ENCODE results near the gene DAZAP1. TPM values are rescaled to one million over a fixed set of nuclear protein-coding genes. Genes with fewer than 3 reads are reported as not detected.

Gene DAZAP1
- polyA plus RNA-seq, 1 donor (not counting 4 experiments of a cell fraction or from before 2014, with no cell fraction given): 99.2 TPM

GRCh38 chr19:1466018-1466460, 58.7 kb downstream of the DAZAP1 start:
- H3K9me1 ChIP-seq (ENCODE audit: control insufficient read depth, extremely low read depth, insufficient read depth, low read length): no peaks in the 10 kb centered on the region
- peaks cover 4% of the 10 kb centered on the region for H4K20me1 ChIP-seq (ENCODE audit: control insufficient read depth, extremely low read depth, insufficient read depth, low read length)
- H3K4me1 ChIP-seq (ENCODE audit: control insufficient read depth, extremely low read depth, insufficient read depth, low read length): peaks cover 14% of the 10 kb centered on the region
- FAIRE-seq: no peak
- H3K9ac ChIP-seq (ENCODE audit: control insufficient read depth, extremely low read depth, insufficient read depth, low read length): no peak overlapping the region
- no peaks in the 10 kb centered on the region for H3K79me2 ChIP-seq (ENCODE audit: control insufficient read depth, insufficient read depth, low read length)
- no peak overlapping the region for H3K4me3 ChIP-seq (ENCODE audit: control insufficient read depth in 2 of 3, extremely low read depth in 1 of 3, insufficient read depth in 2 of 3, low read depth in 1 of 3, low read length in 3 of 3)
- peak overlapping the region; percentile 41 for H3K4me2 ChIP-seq (ENCODE audit: control insufficient read depth, extremely low read depth, insufficient read depth, low read depth, low read length)
- no peaks in the 10 kb centered on the region for H3K36me3 ChIP-seq (ENCODE audit: control insufficient read depth in 2 of 2, extremely low read depth in 1 of 2, insufficient read depth in 2 of 2, low read length in 2 of 2)
- TF ChIP-seq EZH2 (IDR thresholded peaks at IDR 0.05; ENCODE audit: low read length): no peak
- TF ChIP-seq, protein P1, sequence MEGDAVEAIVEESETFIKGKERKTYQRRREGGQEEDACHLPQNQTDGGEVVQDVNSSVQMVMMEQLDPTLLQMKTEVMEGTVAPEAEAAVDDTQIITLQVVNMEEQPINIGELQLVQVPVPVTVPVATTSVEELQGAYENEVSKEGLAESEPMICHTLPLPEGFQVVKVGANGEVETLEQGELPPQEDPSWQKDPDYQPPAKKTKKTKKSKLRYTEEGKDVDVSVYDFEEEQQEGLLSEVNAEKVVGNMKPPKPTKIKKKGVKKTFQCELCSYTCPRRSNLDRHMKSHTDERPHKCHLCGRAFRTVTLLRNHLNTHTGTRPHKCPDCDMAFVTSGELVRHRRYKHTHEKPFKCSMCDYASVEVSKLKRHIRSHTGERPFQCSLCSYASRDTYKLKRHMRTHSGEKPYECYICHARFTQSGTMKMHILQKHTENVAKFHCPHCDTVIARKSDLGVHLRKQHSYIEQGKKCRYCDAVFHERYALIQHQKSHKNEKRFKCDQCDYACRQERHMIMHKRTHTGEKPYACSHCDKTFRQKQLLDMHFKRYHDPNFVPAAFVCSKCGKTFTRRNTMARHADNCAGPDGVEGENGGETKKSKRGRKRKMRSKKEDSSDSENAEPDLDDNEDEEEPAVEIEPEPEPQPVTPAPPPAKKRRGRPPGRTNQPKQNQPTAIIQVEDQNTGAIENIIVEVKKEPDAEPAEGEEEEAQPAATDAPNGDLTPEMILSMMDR (optimal IDR thresholded peaks at IDR 0.05 in 1 of 3, IDR thresholded peaks at IDR 0.05 in 1 of 3, conservative IDR thresholded peaks at IDR 0.05 in 1 of 3; ENCODE audit: extremely low read depth in 1 of 3, insufficient read depth in 2 of 3, low read length in 3 of 3): no peak
- dilution Hi-C loops (cut with MboI; ENCODE audit: extremely low pct_ligation_motif_present, low sequenced_read_pairs): no loop called here
- H3K9me3 ChIP-seq (ENCODE audit: control insufficient read depth, low read depth, low read length): no peaks in the 10 kb centered on the region
- DNase-seq (ENCODE audit: low read depth, low spot score): no peak
- H3K27me3 ChIP-seq (ENCODE audit: control insufficient read depth, extremely low read depth, insufficient read depth, low read length): peaks cover 50% of the 10 kb centered on the region
- H3K27ac ChIP-seq (ENCODE audit: control insufficient read depth, insufficient read depth, low read length): no peak overlapping the region
- H2AFZ ChIP-seq (ENCODE audit: control insufficient read depth, low read length): no peak overlapping the region

DNA sequence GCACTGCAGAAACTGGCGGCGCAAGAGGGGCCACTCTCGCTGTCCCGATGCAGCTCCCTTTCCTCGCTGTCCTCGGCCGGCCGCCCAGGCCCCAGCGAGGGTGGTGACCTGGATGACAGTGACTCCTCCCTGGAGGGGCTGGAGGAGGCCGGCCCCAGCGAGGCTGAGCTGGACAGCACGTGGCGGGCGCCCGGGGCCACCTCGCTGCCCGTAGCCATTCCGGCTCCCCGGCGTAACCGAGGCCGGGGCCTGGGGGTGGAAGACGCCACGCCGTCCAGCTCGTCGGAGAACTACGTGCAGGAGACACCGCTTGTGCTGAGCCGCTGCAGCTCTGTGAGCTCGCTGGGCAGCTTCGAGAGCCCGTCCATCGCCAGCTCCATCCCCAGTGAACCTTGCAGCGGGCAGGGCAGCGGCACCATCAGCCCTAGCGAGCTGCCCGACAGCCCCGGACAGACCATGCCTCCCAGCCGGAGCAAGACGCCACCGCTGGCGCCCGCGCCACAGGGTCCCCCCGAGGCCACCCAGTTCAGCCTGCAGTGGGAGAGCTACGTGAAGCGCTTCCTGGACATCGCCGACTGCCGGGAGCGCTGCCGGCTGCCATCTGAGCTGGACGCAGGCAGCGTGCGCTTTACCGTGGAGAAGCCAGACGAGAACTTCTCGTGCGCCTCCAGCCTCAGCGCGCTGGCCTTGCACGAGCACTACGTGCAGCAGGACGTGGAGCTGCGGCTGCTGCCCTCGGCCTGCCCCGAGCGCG, 59.3 kb downstream of the DAZAP1 start:
- H3K9me1 ChIP-seq (ENCODE audit: control insufficient read depth, extremely low read depth, insufficient read depth, low read length): no peaks in the 10 kb centered on the region
- H2AFZ ChIP-seq (ENCODE audit: control insufficient read depth, low read length): no peak overlapping the region
- H4K20me1 ChIP-seq (ENCODE audit: control insufficient read depth, extremely low read depth, insufficient read depth, low read length): peaks cover 9% of the 10 kb centered on the region
- no peak for DNase-seq (ENCODE audit: low read depth, low spot score)
- H3K9me3 ChIP-seq (ENCODE audit: control insufficient read depth, low read depth, low read length): no peaks in the 10 kb centered on the region
- peaks cover 56% of the 10 kb centered on the region for H3K27me3 ChIP-seq (ENCODE audit: control insufficient read depth, extremely low read depth, insufficient read depth, low read length)
- no peak overlapping the region for H3K27ac ChIP-seq (ENCODE audit: control insufficient read depth, insufficient read depth, low read length)
- H3K4me2 ChIP-seq (ENCODE audit: control insufficient read depth, extremely low read depth, insufficient read depth, low read depth, low read length): no peak overlapping the region
- H3K36me3 ChIP-seq (ENCODE audit: control insufficient read depth in 2 of 2, extremely low read depth in 1 of 2, insufficient read depth in 2 of 2, low read length in 2 of 2): no peaks in the 10 kb centered on the region
- H3K4me3 ChIP-seq (ENCODE audit: control insufficient read depth in 2 of 3, extremely low read depth in 1 of 3, insufficient read depth in 2 of 3, low read depth in 1 of 3, low read length in 3 of 3): no peak overlapping the region
- no peak overlapping the region for H3K9ac ChIP-seq (ENCODE audit: control insufficient read depth, extremely low read depth, insufficient read depth, low read length)
- H3K79me2 ChIP-seq (ENCODE audit: control insufficient read depth, insufficient read depth, low read length): no peaks in the 10 kb centered on the region
- TF ChIP-seq, protein P1 (optimal IDR thresholded peaks at IDR 0.05 in 1 of 3, IDR thresholded peaks at IDR 0.05 in 1 of 3, conservative IDR thresholded peaks at IDR 0.05 in 1 of 3; ENCODE audit: extremely low read depth in 1 of 3, insufficient read depth in 2 of 3, low read length in 3 of 3): no peak
- TF ChIP-seq EZH2 (IDR thresholded peaks at IDR 0.05; ENCODE audit: low read length): peak; percentile 85
- H3K4me1 ChIP-seq (ENCODE audit: control insufficient read depth, extremely low read depth, insufficient read depth, low read length): peaks cover 16% of the 10 kb centered on the region
- no peak for FAIRE-seq
- dilution Hi-C loops (cut with MboI; ENCODE audit: extremely low pct_ligation_motif_present, low sequenced_read_pairs): no loop called here

All from keratinocyte (primary cell).